Breast epithelium (tissue), 3 donors: ENCODE measurements around the gene MCOLN1.

Experiments
- POLR2A ChIP-seq: fragments of 450-650 bp; IDR thresholded peaks from one replicate; pipeline ENCODE4 v1.6.1; 2016; ENCODE audit warnings: antibody characterized with exemption, mild to moderate bottlenecking, moderate library complexity
- TF ChIP-seq, protein P1 (sequence below), 3 donors: fragments of 450-650 bp; IDR thresholded peaks; one replicate each; pipeline ENCODE4 v1.5.1; 2016 to 2017; ENCODE audit warnings: antibody characterized with exemption in 3 of 3, mild to moderate bottlenecking in 3 of 3, moderate library complexity in 3 of 3

DNA sequence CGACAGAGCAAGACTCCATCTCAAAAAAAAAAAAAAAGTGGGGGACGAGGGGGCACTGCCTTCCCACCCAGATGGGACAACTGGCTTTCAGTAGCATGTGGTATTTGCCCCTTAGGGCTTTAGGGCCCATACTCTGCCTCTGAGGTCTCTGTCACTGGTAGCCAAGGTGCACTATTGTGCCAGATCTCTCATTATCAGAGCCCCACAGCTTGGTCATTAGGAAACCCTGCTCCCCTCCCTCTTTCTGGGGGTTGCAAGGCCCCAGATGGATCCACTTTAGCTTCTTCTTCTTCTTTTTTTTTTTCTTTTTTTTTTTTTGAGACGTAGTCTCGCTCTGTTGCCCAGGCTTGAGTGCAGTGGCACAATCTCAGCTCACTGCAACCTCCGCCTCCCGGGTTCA, 17.7 kb upstream of the MCOLN1 start:
- TF ChIP-seq, protein P1, sequence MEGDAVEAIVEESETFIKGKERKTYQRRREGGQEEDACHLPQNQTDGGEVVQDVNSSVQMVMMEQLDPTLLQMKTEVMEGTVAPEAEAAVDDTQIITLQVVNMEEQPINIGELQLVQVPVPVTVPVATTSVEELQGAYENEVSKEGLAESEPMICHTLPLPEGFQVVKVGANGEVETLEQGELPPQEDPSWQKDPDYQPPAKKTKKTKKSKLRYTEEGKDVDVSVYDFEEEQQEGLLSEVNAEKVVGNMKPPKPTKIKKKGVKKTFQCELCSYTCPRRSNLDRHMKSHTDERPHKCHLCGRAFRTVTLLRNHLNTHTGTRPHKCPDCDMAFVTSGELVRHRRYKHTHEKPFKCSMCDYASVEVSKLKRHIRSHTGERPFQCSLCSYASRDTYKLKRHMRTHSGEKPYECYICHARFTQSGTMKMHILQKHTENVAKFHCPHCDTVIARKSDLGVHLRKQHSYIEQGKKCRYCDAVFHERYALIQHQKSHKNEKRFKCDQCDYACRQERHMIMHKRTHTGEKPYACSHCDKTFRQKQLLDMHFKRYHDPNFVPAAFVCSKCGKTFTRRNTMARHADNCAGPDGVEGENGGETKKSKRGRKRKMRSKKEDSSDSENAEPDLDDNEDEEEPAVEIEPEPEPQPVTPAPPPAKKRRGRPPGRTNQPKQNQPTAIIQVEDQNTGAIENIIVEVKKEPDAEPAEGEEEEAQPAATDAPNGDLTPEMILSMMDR (IDR thresholded peaks at IDR 0.05): no peak
- TF ChIP-seq POLR2A: no peak
